ENCODE results near the gene IMMP2L.

Gene IMMP2L

GRCh38 chr7:111226800-111227199, 335.5 kb downstream of the IMMP2L start:
- ChIA-PET POLR2A (no interaction called here), CTCF (no interaction called here)
- no peak for DNase-seq (ENCODE audit: extremely low spot score)
- no peak for TF ChIP-seq SUZ12 (IDR thresholded peaks at IDR 0.05)
- no peak for TF ChIP-seq ELF4 (IDR thresholded peaks at IDR 0.05)
- TF ChIP-seq SP1 (IDR thresholded peaks at IDR 0.05): no peak
- no peak for TF ChIP-seq ARNT (IDR thresholded peaks at IDR 0.05)
- no peak for TF ChIP-seq FOXM1 (IDR thresholded peaks at IDR 0.05; ENCODE audit: borderline replicate concordance)
- no peak for TF ChIP-seq ZNF384 (IDR thresholded peaks at IDR 0.05)
- TF ChIP-seq CTBP1 (IDR thresholded peaks at IDR 0.05; ENCODE audit: borderline replicate concordance): no peak
- no peak for TF ChIP-seq LEF1 (IDR thresholded peaks at IDR 0.05; ENCODE audit: borderline replicate concordance)
- TF ChIP-seq TARDBP (IDR thresholded peaks at IDR 0.05): no peak
- no peak for TF ChIP-seq NFRKB (IDR thresholded peaks at IDR 0.05)
- TF ChIP-seq PKNOX1 (IDR thresholded peaks at IDR 0.05): no peak
- TF ChIP-seq HDGF (IDR thresholded peaks at IDR 0.05; ENCODE audit: borderline replicate concordance): no peak
- TF ChIP-seq BHLHE40 (IDR thresholded peaks at IDR 0.05; ENCODE audit: borderline replicate concordance): no peak
- TF ChIP-seq FOXK2 (IDR thresholded peaks at IDR 0.05): no peak
- no peak for TF ChIP-seq FOXA1 (IDR thresholded peaks at IDR 0.05)
- TF ChIP-seq L3MBTL2 (conservative IDR thresholded peaks at IDR 0.05): no peak

GRCh38 chr7:111224354-111225231, 337.7 kb downstream of the IMMP2L start:
- DNase-seq (ENCODE audit: extremely low spot score): no peak
- POLR2A ChIA-PET: no interaction called here
- no peak for TF ChIP-seq FOXM1 (IDR thresholded peaks at IDR 0.05; ENCODE audit: borderline replicate concordance)
- TF ChIP-seq SP1 (IDR thresholded peaks at IDR 0.05): no peak
- no peak for TF ChIP-seq ZNF384 (IDR thresholded peaks at IDR 0.05)
- no peak for TF ChIP-seq PKNOX1 (IDR thresholded peaks at IDR 0.05)
- no peak for TF ChIP-seq FOXA1 (IDR thresholded peaks at IDR 0.05)
- no peak for TF ChIP-seq SUZ12 (IDR thresholded peaks at IDR 0.05)
- no peak for TF ChIP-seq ELF4 (IDR thresholded peaks at IDR 0.05)
- no peak for TF ChIP-seq BHLHE40 (IDR thresholded peaks at IDR 0.05; ENCODE audit: borderline replicate concordance)
- TF ChIP-seq LEF1 (IDR thresholded peaks at IDR 0.05; ENCODE audit: borderline replicate concordance): no peak
- TF ChIP-seq NFRKB (IDR thresholded peaks at IDR 0.05): no peak
- TF ChIP-seq FOXK2 (IDR thresholded peaks at IDR 0.05): no peak
- no peak for TF ChIP-seq ARNT (IDR thresholded peaks at IDR 0.05)
- no peak for TF ChIP-seq HDGF (IDR thresholded peaks at IDR 0.05; ENCODE audit: borderline replicate concordance)
- no peak for TF ChIP-seq CTBP1 (IDR thresholded peaks at IDR 0.05; ENCODE audit: borderline replicate concordance)
- TF ChIP-seq TARDBP (IDR thresholded peaks at IDR 0.05): no peak
- no peak for TF ChIP-seq L3MBTL2 (conservative IDR thresholded peaks at IDR 0.05)
- CTCF ChIA-PET: no interaction called here

- no peak for DNase-seq (ENCODE audit: extremely low spot score)
- ChIA-PET POLR2A (no interaction called here), CTCF (no interaction called here)
- TF ChIP-seq CTBP1 (IDR thresholded peaks at IDR 0.05; ENCODE audit: borderline replicate concordance) (no peak), ZNF384 (IDR thresholded peaks at IDR 0.05) (no peak), FOXM1 (IDR thresholded peaks at IDR 0.05; ENCODE audit: borderline replicate concordance) (no peak), SP1 (IDR thresholded peaks at IDR 0.05) (no peak), ELF4 (IDR thresholded peaks at IDR 0.05) (no peak), FOXA1 (IDR thresholded peaks at IDR 0.05) (no peak), TARDBP (IDR thresholded peaks at IDR 0.05) (no peak), SUZ12 (IDR thresholded peaks at IDR 0.05) (no peak), BHLHE40 (IDR thresholded peaks at IDR 0.05; ENCODE audit: borderline replicate concordance) (no peak), ARNT (IDR thresholded peaks at IDR 0.05) (no peak), PKNOX1 (IDR thresholded peaks at IDR 0.05) (no peak), L3MBTL2 (conservative IDR thresholded peaks at IDR 0.05) (no peak), FOXK2 (IDR thresholded peaks at IDR 0.05) (no peak), LEF1 (IDR thresholded peaks at IDR 0.05; ENCODE audit: borderline replicate concordance) (no peak), NFRKB (IDR thresholded peaks at IDR 0.05) (no peak), HDGF (IDR thresholded peaks at IDR 0.05; ENCODE audit: borderline replicate concordance) (no peak)
These were observed 338.5 kb downstream of the IMMP2L start for GRCh38 chr7:111223802-111224253.

- TF ChIP-seq CTBP1 (IDR thresholded peaks at IDR 0.05; ENCODE audit: borderline replicate concordance): no peak
- no peak for TF ChIP-seq SUZ12 (IDR thresholded peaks at IDR 0.05)
- no peak for TF ChIP-seq BHLHE40 (IDR thresholded peaks at IDR 0.05; ENCODE audit: borderline replicate concordance)
- TF ChIP-seq LEF1 (IDR thresholded peaks at IDR 0.05; ENCODE audit: borderline replicate concordance): no peak
- TF ChIP-seq ZNF384 (IDR thresholded peaks at IDR 0.05): no peak
- no peak for TF ChIP-seq ELF4 (IDR thresholded peaks at IDR 0.05)
- TF ChIP-seq FOXK2 (IDR thresholded peaks at IDR 0.05): no peak
- TF ChIP-seq FOXM1 (IDR thresholded peaks at IDR 0.05; ENCODE audit: borderline replicate concordance): no peak
- no peak for TF ChIP-seq TARDBP (IDR thresholded peaks at IDR 0.05)
- TF ChIP-seq NFRKB (IDR thresholded peaks at IDR 0.05): no peak
- no peak for TF ChIP-seq SP1 (IDR thresholded peaks at IDR 0.05)
- no peak for TF ChIP-seq ARNT (IDR thresholded peaks at IDR 0.05)
- TF ChIP-seq PKNOX1 (IDR thresholded peaks at IDR 0.05): no peak
- TF ChIP-seq FOXA1 (IDR thresholded peaks at IDR 0.05): no peak
- TF ChIP-seq HDGF (IDR thresholded peaks at IDR 0.05; ENCODE audit: borderline replicate concordance): no peak
- TF ChIP-seq L3MBTL2 (conservative IDR thresholded peaks at IDR 0.05): no peak
- CTCF ChIA-PET: no interaction called here
- POLR2A ChIA-PET: no interaction called here
- no peak for DNase-seq (ENCODE audit: extremely low spot score)
These were observed 346.7 kb downstream of the IMMP2L start for GRCh38 chr7:111215550-111215949.
